ENCODE measurements around the gene ECE1. TPM values are rescaled to one million over a fixed set of nuclear protein-coding genes. Genes with fewer than 3 reads are reported as not detected.

ECE1 gene
- polyA plus RNA-seq, 4 donors: 45.5 to 51.3 (median 48.6) TPM

- DNase-seq (ENCODE audit: low read depth in 4 of 4, low spot score in 3 of 4): no peak
These were observed 18.8 kb upstream of the ECE1 start for GRCh38 chr1:21308847-21309652.

- DNase-seq (ENCODE audit: low read depth in 4 of 4, low spot score in 3 of 4): no peak
These were observed 18.1 kb upstream of the ECE1 start for GRCh38 chr1:21308330-21308729.

DNA sequence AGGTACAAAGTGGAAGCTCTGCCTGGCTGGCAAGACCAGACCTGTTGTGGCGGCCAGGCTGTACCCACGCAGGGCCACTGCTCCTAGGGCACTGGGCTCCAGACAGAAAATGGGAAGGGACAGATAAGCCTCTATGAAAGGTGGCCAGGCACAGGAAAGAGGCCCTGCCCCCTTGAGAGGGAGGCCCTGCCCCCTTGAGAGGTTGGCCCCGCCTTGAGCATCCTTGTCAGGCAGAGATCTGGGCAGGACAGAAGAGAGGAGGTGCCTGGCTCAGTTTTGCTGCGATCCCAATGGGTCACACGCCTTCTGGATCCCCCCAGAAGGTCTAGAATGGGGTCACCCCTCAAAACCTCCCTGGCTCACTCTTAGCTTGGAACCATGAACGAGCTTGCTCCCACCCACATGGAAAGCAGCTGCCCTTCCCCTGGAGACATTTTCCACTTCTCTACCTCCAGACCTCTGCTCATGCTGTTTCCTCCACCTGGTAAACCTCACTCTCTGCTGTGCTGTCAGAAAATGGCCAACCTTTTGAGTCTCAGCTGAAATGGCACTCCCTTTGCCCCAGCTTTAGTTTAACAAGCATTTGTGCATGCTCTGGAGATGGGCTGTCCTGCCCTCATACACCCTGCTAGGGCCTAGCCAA, 17.5 kb upstream of the ECE1 start:
- no peak for DNase-seq (ENCODE audit: low read depth in 4 of 4, low spot score in 3 of 4)

GRCh38 chr1:21307210-21307609, 16.9 kb upstream of the ECE1 start:
- DNase-seq (ENCODE audit: low read depth in 4 of 4, low spot score in 3 of 4): no peak

GRCh38 chr1:21305900-21306189, 15.6 kb upstream of the ECE1 start:
- DNase-seq (ENCODE audit: low read depth in 4 of 4, low spot score in 3 of 4): no peak

DNA sequence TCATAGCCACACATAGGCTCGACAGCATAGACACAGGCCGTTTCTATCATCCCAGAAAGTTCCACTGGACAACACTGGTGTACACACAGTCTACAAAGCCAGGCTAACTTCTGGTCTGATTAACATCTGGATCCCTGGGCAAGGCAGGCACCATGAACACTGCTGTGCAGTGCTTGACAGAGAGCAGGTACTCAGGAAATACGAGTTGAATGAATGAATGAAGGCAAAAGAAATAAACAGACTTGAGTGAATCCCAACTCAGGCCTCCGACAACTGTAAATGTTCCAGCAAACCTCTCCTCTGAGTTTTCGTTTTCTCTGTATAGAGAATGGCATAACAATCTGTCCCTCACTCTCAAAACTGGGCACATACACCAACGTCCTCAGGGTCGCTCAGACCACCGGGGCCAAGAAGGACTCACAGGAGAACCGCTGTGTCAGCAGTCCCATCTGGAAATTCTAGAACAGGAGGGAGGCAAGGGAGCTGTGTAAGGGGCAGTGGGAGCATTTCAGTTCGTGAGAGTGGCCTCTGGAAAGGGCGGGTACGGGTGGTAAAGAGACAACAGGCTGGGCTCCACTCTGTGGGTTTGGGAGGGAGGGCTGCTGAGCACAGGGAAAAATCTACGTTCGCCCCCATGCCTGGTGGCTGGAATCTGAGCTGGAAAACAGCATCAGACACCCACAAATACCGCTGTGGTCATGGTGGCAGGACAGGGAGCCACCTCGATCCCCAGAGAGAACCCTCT, 15.1 kb upstream of the ECE1 start:
- no peak for DNase-seq (ENCODE audit: low read depth in 4 of 4, low spot score in 3 of 4)

DNA sequence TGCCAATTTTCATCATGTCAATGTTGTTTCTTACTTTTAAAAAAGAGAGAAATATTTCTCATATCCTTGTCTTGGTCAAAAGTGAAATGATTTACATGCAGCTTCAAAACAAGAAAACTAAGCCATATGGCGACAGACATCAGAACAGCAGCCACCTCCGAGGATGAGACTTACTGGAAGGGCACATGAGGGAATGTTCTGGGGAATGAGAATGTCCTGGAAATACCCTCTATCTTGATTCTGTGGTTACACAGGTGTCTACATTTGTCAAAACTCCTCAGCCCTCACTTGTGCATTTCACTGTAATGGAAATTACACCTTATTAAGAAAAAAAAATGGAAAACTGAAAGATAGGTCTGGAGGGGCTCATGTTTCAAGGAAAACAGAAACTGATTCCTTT, 14.2 kb upstream of the ECE1 start:
- DNase-seq (ENCODE audit: low read depth in 4 of 4, low spot score in 3 of 4): no peak

DNA sequence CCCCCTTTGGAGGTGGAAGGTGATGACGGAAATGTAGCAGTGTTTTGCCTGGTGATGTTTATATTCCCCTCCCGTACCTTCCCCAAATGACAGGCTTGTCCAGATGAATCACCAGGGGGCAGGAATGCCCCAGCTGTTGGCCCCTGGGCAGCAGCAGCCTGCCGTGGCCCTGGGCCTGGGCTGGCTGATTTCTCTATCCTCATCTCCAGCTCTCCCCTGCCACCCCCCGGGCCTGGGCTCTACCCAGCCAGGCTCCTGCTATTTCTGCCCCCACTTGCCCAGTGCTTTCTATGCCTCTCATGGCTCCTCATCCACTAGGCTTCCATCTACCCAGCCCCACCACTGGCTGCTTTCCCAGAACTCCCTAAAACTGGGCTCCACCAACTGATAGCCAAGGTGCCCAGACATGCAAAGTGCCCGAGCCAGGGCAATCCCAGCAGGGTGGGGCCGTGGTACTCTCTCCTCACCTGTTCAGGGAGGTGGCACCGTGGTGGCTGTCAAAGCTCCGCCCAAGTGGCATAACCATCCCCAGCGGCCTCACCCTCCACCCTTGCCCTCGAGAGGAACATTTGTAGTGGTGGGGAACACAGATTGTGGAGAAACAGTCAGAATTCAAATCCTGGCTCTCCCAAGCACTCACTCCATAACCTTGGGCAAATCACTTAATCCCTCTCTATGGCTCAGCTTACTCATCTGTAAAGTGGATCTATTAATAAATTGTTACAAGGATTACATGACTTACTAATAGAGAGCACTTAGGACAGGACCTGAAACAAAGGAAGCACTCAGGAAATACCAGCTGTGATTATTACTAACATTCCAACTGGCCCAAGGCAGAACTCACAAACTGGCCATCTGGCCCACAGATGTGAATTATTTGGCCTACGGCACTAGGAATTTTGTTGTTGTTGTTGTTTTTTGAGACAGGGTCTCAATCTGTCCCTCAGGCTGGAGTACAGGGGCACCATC, 12.8 kb upstream of the ECE1 start:
- no peak for DNase-seq (ENCODE audit: low read depth in 4 of 4, low spot score in 3 of 4)

- no peak for DNase-seq (ENCODE audit: low read depth in 4 of 4, low spot score in 3 of 4)
These were observed 11.7 kb upstream of the ECE1 start for GRCh38 chr1:21301794-21302440.

DNA sequence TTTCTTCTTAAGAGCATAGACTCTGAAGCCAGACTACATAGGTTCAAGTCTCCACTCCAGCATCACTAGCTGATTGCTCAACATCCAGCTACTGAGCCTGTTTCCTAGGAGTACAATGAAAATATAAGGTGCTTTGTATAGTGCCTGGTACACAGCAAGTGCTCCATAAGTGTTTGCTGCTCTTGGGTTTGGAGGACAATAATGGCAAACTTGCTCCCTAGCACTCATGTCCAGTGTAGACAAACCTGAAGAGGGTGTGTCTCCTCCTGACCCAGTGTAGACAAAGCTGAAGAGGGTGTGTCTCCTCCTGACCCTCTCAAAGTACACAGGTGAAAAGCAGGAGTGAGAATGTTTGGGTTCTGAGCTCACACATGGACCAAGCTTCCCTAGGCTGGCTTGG, 10.5 kb upstream of the ECE1 start:
- DNase-seq (ENCODE audit: low read depth in 4 of 4, low spot score in 3 of 4): no peak

GRCh38 chr1:21299780-21300395, 9.6 kb upstream of the ECE1 start:
- DNase-seq (ENCODE audit: low read depth in 4 of 4, low spot score in 3 of 4): no peak

GRCh38 chr1:21298981-21299391, 8.7 kb upstream of the ECE1 start:
- DNase-seq (ENCODE audit: low read depth in 4 of 4, low spot score in 3 of 4): no peak

DNA sequence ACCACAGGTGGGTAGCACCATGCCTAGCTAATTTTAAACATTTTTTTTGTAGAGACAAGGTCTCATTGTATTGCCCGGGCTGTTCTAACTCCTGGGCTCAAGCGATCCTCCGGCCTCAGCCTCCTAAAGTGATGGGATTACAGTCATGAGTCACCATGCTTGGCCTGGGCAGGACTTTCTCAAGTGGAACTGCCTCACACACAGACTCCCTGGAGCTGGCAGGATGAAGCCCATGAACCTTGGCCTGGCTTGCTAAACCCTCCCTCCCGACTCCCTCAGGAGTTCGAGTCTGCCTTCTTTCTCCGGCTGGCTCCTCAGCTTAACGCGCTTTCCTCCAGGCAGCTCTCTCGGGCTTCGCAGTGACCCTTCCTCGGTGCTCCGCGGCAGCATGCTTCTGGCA, 7.7 kb upstream of the ECE1 start:
- DNase-seq (ENCODE audit: low read depth in 4 of 4, low spot score in 3 of 4): no peak

GRCh38 chr1:21296509-21297354, 6.5 kb upstream of the ECE1 start:
- no peak for DNase-seq (ENCODE audit: low read depth in 4 of 4, low spot score in 3 of 4)

- no peak for DNase-seq (ENCODE audit: low read depth in 4 of 4, low spot score in 3 of 4)
These were observed 5.3 kb upstream of the ECE1 start for GRCh38 chr1:21295545-21295944.

- DNase-seq (ENCODE audit: low read depth in 4 of 4, low spot score in 3 of 4): no peak
These were observed 4.7 kb upstream of the ECE1 start for GRCh38 chr1:21295002-21295401.

- DNase-seq (ENCODE audit: low read depth in 4 of 4, low spot score in 3 of 4): no peak
These were observed 4.2 kb upstream of the ECE1 start for GRCh38 chr1:21294266-21294989.
